ENCODE data around the gene ZNF646. TPM values are rescaled to one million over a fixed set of nuclear protein-coding genes. Genes with fewer than 3 reads are reported as not detected.

The ZNF646 gene
- total and polyA plus RNA-seq, 2 of the 13 experiments (the other 11 are each of a cell fraction or from before 2014, with no cell fraction given), result 3.4 to 10.9 TPM

DNA sequence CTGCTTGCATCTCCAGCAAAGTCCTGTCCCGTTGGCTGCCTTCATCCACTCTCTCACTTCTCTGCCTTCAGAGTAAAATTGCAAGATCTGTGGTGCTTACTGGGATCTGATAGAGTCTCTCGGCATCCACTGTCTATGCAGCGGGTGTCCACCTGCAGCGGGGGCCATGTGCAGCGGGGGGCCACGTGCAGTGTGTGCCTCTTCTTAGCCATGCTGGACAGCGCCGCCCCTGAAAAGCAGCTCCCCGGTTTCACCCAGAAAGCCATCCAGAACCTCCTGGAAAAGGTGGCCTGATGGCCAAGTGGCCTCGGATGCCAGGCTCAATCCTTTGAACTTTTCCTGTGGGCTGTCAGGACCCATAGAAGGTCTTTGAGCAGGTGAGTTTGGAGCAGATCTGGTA is 31.4 kb upstream of the ZNF646 start:
- Histone ChIP-seq H3K27me3 (ENCODE audit: control insufficient read depth in 1 of 2, insufficient read depth in 2 of 2, low read length in 2 of 2) (no peaks in the 10 kb centered on the region), H3K4me1 (ENCODE audit: insufficient read depth, low read length) (peaks cover 38% of the 10 kb centered on the region), H3K9me3 (ENCODE audit: low read length) (no peaks in the 10 kb centered on the region), H3K4me3 (replicated peaks in 1 of 3; ENCODE audit: insufficient read depth in 1 of 3, low read depth in 2 of 3, low read length in 3 of 3) (no peak overlapping the region), H2AFZ (ENCODE audit: low read length) (no peak overlapping the region), H3K79me2 (ENCODE audit: insufficient read depth, low read length) (no peaks in the 10 kb centered on the region), H3K36me3 (replicated peaks in 1 of 2; ENCODE audit: control insufficient read depth in 1 of 2, insufficient read depth in 2 of 2, low read length in 2 of 2) (peaks cover 0 to 12% of the 10 kb centered on the region in 2 experiments; a peak in 3 of 5 replicates), H4K20me1 (ENCODE audit: insufficient read depth, low read length) (no peaks in the 10 kb centered on the region), H3K9ac (ENCODE audit: insufficient read depth, low read depth, low read length) (no peak overlapping the region), H3K4me2 (ENCODE audit: low read depth, low read length) (no peak overlapping the region), H3K27ac (ENCODE audit: extremely low read length, insufficient read depth, low read length) (no peak overlapping the region)
- FAIRE-seq (no peak), DNase-seq (ENCODE audit: low spot score) (no peak), ATAC-seq (no peak)
- in situ Hi-C loops (cut with HindIII; ENCODE audit: extremely low pct_ligation_motif_present, low pct_unique_long_range_greater_than_20kb) (no loop called here), intact Hi-C loops (cut with micrococcal nuclease; ENCODE audit: unreplicated experiment) (no loop called here)
- 0 out of 2 replicates have a peak, but pooled peaks have one; percentile 18 for TF ChIP-seq SALL1 (CRISPR knock-in tag; IDR thresholded peaks at IDR 0.05)
- 0 out of 2 replicates have a peak, but pooled peaks have one; percentile 23 for TF ChIP-seq PHF20 (CRISPR knock-in tag; IDR thresholded peaks at IDR 0.05)
- 0 out of 2 replicates have a peak, but pooled peaks have one; percentile 19 for TF ChIP-seq NRL (CRISPR knock-in tag; IDR thresholded peaks at IDR 0.05; ENCODE audit: borderline replicate concordance)
- TF ChIP-seq NR2F1 (CRISPR knock-in tag; IDR thresholded peaks at IDR 0.05), result no peak
- no peak for TF ChIP-seq ARNT2 (CRISPR knock-in tag; IDR thresholded peaks at IDR 0.05; ENCODE audit: low read depth)
- ChIA-PET CTCF (ENCODE audit: low intra/inter-chr PET ratio, low total read pairs) (no interaction called here), POLR2A (no interaction called here)
- no TSS peak for BruUV-seq (replicated peaks)
- WGBS (ENCODE audit: low lambda C conversion rate), result 94% methylated on average over 10 of the region's 10 CpGs

- Histone ChIP-seq H3K9ac (ENCODE audit: insufficient read depth, low read depth, low read length) (no peak overlapping the region), H3K4me2 (ENCODE audit: low read depth, low read length) (peak overlapping the region; percentile 1; the same call in 1 of the 2 replicates), H3K27me3 (ENCODE audit: control insufficient read depth in 1 of 2, insufficient read depth in 2 of 2, low read length in 2 of 2) (no peaks in the 10 kb centered on the region), H3K4me3 (replicated peaks in 1 of 3; ENCODE audit: insufficient read depth in 1 of 3, low read depth in 2 of 3, low read length in 3 of 3) (no peak overlapping the region), H3K4me1 (ENCODE audit: insufficient read depth, low read length) (peaks cover 38% of the 10 kb centered on the region), H4K20me1 (ENCODE audit: insufficient read depth, low read length) (no peaks in the 10 kb centered on the region), H3K27ac (ENCODE audit: extremely low read length, insufficient read depth, low read length) (no peak overlapping the region), H3K9me3 (ENCODE audit: low read length) (no peaks in the 10 kb centered on the region), H2AFZ (ENCODE audit: low read length) (no peak overlapping the region), H3K79me2 (ENCODE audit: insufficient read depth, low read length) (no peaks in the 10 kb centered on the region), H3K36me3 (replicated peaks in 1 of 2; ENCODE audit: control insufficient read depth in 1 of 2, insufficient read depth in 2 of 2, low read length in 2 of 2) (peaks cover 0 to 7% of the 10 kb centered on the region in 2 experiments; a peak in 3 of 5 replicates)
- FAIRE-seq, result peak; percentile 90
- 43% methylated on average over 1 of the region's 1 CpG for WGBS (ENCODE audit: low lambda C conversion rate)
- in situ Hi-C loops (cut with HindIII; ENCODE audit: extremely low pct_ligation_motif_present, low pct_unique_long_range_greater_than_20kb), result no loop called here
- intact Hi-C loops (cut with micrococcal nuclease; ENCODE audit: unreplicated experiment), result no loop called here
- ATAC-seq, result no peak; the same call in 2 of the 3 replicates
- ChIA-PET CTCF (ENCODE audit: low intra/inter-chr PET ratio, low total read pairs) (no interaction called here), POLR2A (interaction anchor here (0.7 kb wide), 1 partner anchor 155 kb away, joined by 4 read pairs; no protein-coding TSS in a partner anchor)
- peak; percentile 44 for DNase-seq (ENCODE audit: low spot score)
- no TSS peak for BruUV-seq (replicated peaks)
- TF ChIP-seq IKZF5 (CRISPR knock-in tag; IDR thresholded peaks at IDR 0.05) (no peak), PITX1 (CRISPR knock-in tag; IDR thresholded peaks at IDR 0.05) (0 out of 2 replicates have a peak, but pooled peaks have one; percentile 20), ZNF768 (CRISPR knock-in tag; IDR thresholded peaks at IDR 0.05) (no peak), FOXA3 (CRISPR knock-in tag; IDR thresholded peaks at IDR 0.05) (peak; percentile 35; the same call in 1 of the 2 replicates), ZNF782 (CRISPR knock-in tag; IDR thresholded peaks at IDR 0.05; ENCODE audit: borderline replicate concordance) (no peak), ELF1 (CRISPR knock-in tag; IDR thresholded peaks at IDR 0.05) (no peak), MED13 (CRISPR knock-in tag; IDR thresholded peaks at IDR 0.05) (no peak)
- TF ChIP-seq, protein P1, sequence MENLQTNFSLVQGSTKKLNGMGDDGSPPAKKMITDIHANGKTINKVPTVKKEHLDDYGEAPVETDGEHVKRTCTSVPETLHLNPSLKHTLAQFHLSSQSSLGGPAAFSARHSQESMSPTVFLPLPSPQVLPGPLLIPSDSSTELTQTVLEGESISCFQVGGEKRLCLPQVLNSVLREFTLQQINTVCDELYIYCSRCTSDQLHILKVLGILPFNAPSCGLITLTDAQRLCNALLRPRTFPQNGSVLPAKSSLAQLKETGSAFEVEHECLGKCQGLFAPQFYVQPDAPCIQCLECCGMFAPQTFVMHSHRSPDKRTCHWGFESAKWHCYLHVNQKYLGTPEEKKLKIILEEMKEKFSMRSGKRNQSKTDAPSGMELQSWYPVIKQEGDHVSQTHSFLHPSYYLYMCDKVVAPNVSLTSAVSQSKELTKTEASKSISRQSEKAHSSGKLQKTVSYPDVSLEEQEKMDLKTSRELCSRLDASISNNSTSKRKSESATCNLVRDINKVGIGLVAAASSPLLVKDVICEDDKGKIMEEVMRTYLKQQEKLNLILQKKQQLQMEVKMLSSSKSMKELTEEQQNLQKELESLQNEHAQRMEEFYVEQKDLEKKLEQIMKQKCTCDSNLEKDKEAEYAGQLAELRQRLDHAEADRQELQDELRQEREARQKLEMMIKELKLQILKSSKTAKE (CRISPR knock-in tag; IDR thresholded peaks at IDR 0.05; ENCODE audit: borderline replicate concordance), result peak; percentile 23; the same call in 1 of the 2 replicates
- TF ChIP-seq, protein P2, sequence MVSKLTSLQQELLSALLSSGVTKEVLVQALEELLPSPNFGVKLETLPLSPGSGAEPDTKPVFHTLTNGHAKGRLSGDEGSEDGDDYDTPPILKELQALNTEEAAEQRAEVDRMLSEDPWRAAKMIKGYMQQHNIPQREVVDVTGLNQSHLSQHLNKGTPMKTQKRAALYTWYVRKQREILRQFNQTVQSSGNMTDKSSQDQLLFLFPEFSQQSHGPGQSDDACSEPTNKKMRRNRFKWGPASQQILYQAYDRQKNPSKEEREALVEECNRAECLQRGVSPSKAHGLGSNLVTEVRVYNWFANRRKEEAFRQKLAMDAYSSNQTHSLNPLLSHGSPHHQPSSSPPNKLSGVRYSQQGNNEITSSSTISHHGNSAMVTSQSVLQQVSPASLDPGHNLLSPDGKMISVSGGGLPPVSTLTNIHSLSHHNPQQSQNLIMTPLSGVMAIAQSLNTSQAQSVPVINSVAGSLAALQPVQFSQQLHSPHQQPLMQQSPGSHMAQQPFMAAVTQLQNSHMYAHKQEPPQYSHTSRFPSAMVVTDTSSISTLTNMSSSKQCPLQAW (CRISPR knock-in tag; IDR thresholded peaks at IDR 0.05), result peak; percentile 45; the same call in 1 of the 2 replicates
Observed at GRCh38 chr16:31043352-31043751, 30.9 kb upstream of the ZNF646 start.
